HG02798 (cell line): ENCODE measurements around the gene MMD.
"Not testable (repeated sequence)": the region's sequence is repeated elsewhere in the genome, so short reads cannot be mapped to it uniquely, and the experiment has no call there.

Source experiments
- ATAC-seq: cut with Tn5 transposase; IDR thresholded peaks from one replicate; pipeline ENCODE4 v1.9.1; 2021; ENCODE audit warnings: mild to moderate bottlenecking; ENCODE audit not compliant: unreplicated experiment, poor library complexity

MMD gene

DNA sequence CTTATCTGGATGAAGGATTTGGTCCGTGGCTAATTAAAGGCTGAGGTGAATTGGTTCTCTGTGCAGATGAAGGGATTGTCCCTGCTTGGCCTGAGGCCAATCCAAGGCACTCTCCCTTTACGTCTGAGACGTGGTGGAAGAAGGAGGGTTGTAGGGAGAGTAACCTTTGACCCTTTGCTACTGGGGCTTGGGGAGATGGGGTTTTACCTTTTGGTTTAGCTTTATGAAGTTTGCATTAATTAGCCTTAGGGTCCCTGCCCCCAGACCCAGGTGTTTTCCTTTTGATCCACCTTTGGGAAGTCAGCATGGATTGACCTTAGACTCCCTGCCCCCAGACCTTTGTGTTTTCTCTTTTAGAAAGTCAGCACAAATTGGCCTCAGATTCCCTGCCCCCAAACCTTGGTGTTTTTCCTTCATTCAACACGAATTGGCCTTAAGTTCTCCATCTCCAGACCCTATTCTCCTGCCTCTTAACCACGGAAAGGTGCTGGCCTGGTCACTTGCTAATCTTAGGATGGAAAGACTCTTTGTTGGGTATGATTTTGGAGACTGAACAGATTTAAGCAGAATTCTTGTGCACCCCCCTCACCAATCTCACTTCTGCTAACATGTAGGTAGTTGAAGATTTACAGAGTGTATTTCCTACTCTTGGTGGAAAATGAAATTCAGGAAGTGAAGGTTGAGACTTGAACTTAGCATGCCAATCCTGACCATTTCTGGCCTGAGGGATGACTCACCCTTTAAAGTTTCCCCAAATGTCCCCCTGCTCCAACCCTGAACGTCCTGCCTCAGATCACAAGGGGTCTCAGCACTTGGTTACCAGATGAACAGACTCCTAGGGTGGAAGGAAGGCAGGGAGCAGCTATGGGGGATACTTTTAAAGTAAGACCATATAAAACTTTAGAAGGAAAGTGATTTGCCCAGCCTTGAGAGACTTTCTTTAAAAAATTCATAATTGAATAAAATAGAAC lies 23.1 kb upstream of the MMD start:
- peak; percentile 74 for ATAC-seq

GRCh38 chr17:55443904-55444303 lies 22.3 kb upstream of the MMD start:
- ATAC-seq, result no peak

- ATAC-seq, result no peak
Observed at GRCh38 chr17:55442953-55443683, 21.5 kb upstream of the MMD start.

DNA sequence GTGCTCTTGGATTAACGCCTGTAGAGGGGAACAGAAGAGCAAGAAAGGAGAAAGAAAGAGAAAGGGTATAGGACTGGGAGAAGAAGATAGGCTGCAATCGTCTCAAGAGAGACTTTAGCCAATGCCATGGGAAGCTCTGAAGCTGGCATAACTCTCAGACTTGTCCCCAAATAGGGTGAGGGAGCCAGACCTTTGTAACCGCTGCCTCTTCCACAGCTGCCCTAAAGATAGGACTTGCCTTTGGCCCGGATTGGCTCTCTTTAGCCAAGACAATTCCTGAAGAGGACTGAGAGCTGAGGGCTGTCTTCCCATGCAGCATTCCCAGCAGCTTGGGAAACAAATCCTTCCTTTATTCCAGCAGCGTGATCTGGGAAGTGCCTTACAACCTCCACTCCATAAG lies 20.8 kb upstream of the MMD start:
- no peak for ATAC-seq

- peak; percentile 26 for ATAC-seq
Observed at GRCh38 chr17:55441544-55441943, 19.9 kb upstream of the MMD start.

DNA sequence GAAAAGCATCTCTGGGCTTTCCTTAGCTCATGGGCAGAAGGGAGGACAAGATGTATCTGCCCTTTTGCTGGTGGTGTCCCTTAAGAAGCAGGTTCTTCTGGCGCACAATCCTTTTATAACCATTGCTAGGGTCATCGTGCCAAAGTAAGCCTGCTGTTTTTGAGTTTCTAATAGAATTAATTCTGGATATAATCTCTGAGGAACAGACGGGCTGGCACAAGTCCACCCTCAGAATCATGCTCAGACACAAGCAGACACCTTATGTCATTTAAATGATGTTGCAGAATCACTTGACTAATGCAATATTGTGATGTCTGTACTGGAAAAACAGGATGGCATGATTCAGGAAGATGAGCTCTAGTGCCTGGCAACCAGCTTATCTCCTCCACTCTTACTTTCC lies 18.8 kb upstream of the MMD start:
- ATAC-seq, result no peak

DNA sequence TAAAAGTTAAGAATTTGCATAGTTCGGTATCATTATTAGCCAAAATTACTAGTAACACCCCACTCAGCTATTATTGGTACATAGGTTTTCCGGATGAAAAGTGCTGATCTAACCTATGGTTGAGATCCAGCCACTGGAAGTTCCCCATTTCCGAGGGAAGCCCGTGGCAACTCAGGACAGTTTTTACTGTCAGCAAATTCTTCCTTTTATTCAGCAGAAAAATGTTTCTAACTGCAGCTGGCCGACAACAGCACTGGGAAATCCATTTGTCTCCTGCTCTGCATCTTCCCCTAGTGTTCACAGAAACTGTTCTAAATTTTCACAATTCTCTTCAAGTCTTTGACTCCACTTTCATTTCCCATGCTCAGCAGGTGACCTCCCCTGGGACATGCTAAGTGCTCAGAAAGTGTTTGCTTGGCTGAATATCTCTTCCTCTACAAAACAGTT lies 15.5 kb upstream of the MMD start:
- ATAC-seq, result peak; percentile 74

- peak; percentile 8 for ATAC-seq
Observed at GRCh38 chr17:55436224-55437158, 14.9 kb upstream of the MMD start.

DNA sequence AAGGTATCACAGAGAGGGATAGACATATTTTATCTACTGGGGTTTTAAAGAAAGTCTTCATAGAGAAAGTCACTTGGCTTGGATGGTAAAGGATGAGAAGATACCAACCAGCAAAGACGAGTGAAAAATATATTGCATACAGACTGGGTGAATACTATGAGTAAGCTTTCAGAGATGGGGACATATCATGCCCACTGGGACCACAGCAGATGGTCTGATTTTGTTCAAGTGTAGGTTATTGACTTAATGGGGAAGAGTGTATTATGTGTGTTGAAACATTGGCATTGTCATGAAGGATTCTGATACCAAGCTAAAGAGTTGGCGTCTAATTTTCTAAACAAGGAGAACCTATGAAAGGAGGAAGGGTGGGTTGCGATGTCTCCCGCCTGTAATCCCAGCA lies 13.8 kb upstream of the MMD start:
- no peak for ATAC-seq

- no peak for ATAC-seq
Observed at GRCh38 chr17:55434721-55435120, 13.1 kb upstream of the MMD start.

DNA sequence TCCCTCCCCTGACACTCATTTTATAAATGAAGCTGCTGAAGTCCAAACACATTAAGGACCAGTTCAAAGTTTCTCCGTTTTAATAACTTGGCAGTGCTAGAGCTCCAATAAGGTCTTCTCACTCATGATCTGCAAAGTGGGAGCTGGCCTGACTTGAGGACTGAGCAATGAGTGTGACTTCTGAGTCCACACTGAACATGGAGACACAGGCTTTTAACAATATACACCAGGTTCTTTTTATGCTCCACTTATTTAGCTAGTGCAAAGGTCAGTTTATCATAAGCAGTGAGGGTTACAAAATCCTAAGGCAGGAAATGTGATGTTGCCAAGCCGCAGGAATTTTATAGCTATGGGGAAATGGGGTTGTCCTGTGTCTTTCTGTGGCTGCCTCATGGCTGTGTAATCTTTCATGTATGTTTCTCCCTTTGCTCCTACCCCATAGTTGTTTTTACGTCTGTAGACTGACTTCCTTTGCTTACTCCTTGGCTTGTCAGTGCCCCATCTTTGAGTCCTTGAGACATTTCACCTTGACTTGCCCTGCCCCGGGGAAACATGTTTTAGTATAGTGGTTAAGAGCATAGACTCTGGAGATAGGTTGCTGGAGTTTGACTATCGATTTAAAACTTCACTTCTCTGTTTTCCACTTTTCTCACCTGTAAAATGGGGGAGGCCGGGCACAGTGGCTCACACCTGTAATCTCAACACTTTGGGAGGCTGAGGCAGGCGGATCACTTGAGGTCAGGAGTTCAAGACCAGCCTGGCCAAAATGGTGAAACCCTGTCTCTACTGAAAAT lies 12.2 kb upstream of the MMD start:
- no peak for ATAC-seq

GRCh38 chr17:55433029-55433628 lies 11.5 kb upstream of the MMD start:
- ATAC-seq, result no peak

GRCh38 chr17:55432358-55433028 lies 10.9 kb upstream of the MMD start:
- no peak for ATAC-seq

DNA sequence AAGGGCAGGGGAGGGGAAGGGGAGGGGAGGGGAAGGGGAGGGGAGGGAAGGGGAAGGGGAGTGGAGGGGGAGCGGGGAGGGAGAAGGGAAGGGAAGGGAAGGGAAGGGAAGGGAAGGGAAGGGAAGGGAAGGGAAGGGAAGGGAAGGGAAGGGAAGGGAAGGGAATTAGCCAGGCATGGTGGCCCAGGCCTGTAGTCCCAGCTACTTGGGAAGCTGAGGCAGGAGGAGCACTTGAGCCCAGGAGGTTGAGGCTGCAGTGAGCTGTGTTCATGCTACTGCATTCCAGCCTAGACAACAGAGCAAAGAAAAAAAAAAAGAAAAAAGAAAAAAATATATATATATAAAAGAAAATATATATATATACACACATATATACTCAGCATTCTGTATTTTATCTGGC lies 10.3 kb upstream of the MMD start:
- ATAC-seq, result not testable (repeated sequence)

DNA sequence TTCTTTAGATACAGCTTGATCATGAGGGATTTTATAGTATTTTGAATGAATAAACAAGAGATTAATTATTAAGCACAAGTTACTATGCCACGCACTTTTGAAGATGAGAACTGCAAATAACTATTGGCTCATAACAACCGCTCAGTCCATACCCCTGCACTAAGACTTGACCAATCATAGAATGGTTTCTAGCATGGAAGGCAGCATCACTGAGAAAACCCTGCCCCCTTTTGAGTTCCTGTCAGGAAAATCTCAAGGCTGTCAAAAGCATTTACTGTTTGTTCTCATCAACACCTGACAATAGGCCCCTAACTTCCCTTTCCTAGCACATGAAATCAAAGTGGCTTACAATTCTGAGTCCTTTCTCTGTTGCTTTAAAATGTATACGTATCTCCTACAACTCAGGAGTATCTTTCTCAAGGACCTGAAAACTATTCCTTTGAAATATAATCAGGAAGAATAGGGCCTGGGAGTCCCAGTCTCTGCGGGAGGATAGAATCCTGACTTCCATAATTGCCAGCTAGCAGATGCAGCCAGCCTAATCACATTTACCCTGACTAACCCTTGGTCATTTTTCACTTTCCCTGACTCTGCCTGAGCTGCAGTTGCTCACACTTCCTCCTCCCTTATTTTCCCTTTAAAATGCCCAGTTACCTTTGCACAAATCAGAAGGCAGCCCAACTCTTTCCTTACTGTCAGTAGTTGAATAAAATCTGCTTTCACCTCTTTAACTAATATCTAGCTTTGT lies 9.1 kb upstream of the MMD start:
- ATAC-seq, result no peak

- ATAC-seq, result peak; percentile 53
Observed at GRCh38 chr17:55427587-55427882, 5.9 kb upstream of the MMD start.

- peak; percentile 78 for ATAC-seq
Observed at GRCh38 chr17:55426851-55427586, 5.4 kb upstream of the MMD start.
